Lung (tissue), 12 donors: ENCODE results near the gene CNEP1R1. TPM values are rescaled to one million over a fixed set of nuclear protein-coding genes. Genes with fewer than 3 reads are reported as not detected.
A peak's percentile ranks its signal among the peaks of the same experiment; 100 is the strongest.

Source experiments
- ATAC-seq: fragments of 200-7000 bp; cut with Tn5 transposase; one replicate; pipeline ENCODE4 v1.9.1; 2020; ENCODE audit warnings: moderate number of reproducible peaks; ENCODE audit not compliant: insufficient read depth, low FRiP score
- DNase-seq, 3 donors: peaks; one replicate each; pipeline ENCODE4 v3.0.0-alpha.2; 2013 to 2017
- H3K27ac ChIP-seq, 2 donors: one replicate each; pipeline ENCODE4 v1.5.1; 2013; ENCODE audit warnings: mild to moderate bottlenecking in 2 of 2, moderate library complexity in 2 of 2, control low read depth in 1 of 2, inconsistent platforms in 1 of 2, low read depth in 1 of 2, low read length in 1 of 2
- H3K27me3 ChIP-seq, 3 donors: one replicate each; pipeline ENCODE4 v1.5.1; 2013; ENCODE audit warnings: low read length in 2 of 3; ENCODE audit not compliant: control insufficient read depth in 3 of 3, insufficient read depth in 3 of 3
- H3K36me3 ChIP-seq, 4 donors: one replicate each; pipeline ENCODE4 v1.5.1; 2013; ENCODE audit warnings: low read length in 4 of 4, mild to moderate bottlenecking in 1 of 4, moderate library complexity in 1 of 4; ENCODE audit not compliant: control insufficient read depth in 4 of 4, insufficient read depth in 4 of 4
- H3K4me1 ChIP-seq, 5 donors: one replicate each; pipeline ENCODE4 v1.5.1; 2013; ENCODE audit warnings: low read length in 5 of 5, mild to moderate bottlenecking in 2 of 5, moderate library complexity in 1 of 5; ENCODE audit not compliant: control insufficient read depth in 5 of 5, insufficient read depth in 5 of 5
- H3K4me3 ChIP-seq: one replicate; pipeline ENCODE4 v1.5.1; 2013; ENCODE audit warnings: mild to moderate bottlenecking, control low read depth, moderate library complexity
- H3K9ac ChIP-seq, 2 donors: one replicate each; pipeline ENCODE4 v1.5.1; 2013; ENCODE audit warnings: low read length in 2 of 2, control low read depth in 1 of 2; ENCODE audit not compliant: insufficient read depth in 1 of 2
- H3K9me3 ChIP-seq, 4 donors: one replicate each; pipeline ENCODE4 v1.5.1; 2013; ENCODE audit warnings: low read length in 3 of 4, mild to moderate bottlenecking in 1 of 4, moderate library complexity in 1 of 4; ENCODE audit not compliant: control insufficient read depth in 4 of 4, insufficient read depth in 3 of 4
- WGBS, 2 donors: extraction: QIAGEN DNeasy Blood & Tissue Kit; methylation state at CpG; one replicate each; pipeline ENCODE4 v1.1.7; 2013; 5-methylcytosine and 5-hydroxymethylcytosine counted together
- polyA plus RNA-seq, 2 donors: library from polyadenylated mRNA; stranded (reverse); fragments of 200-250 nt; gene quantifications; one replicate each; pipeline ENCODE4 v1.2.1, GENCODE V29; 2013
- total RNA-seq, 2 donors: library from RNA; depleted of rRNA in 1 of 2; stranded (reverse); fragments of >200 nt in 1 of 2; gene quantifications; one replicate each; pipeline ENCODE4 v1.2.1, GENCODE V29; 2014 to 2021
- TF ChIP-seq, protein P1 (sequence below): IDR thresholded peaks from 2 replicates; pipeline ENCODE4 v1.5.1; 2012; ENCODE audit warnings: mild to moderate bottlenecking; ENCODE audit errors: control extremely low read depth, extremely low read depth
- donor health status: control.
- donor health status: control.
- donor health status: Bipolar disorder and iron deficiency.
- donor health status: healthy.
- donor health status: DM: yes; HTN: yes; CAD: no.

The CNEP1R1 gene
- total and polyA plus RNA-seq, 4 donors: 13.8 to 23.2 (median 17.4) TPM

DNA sequence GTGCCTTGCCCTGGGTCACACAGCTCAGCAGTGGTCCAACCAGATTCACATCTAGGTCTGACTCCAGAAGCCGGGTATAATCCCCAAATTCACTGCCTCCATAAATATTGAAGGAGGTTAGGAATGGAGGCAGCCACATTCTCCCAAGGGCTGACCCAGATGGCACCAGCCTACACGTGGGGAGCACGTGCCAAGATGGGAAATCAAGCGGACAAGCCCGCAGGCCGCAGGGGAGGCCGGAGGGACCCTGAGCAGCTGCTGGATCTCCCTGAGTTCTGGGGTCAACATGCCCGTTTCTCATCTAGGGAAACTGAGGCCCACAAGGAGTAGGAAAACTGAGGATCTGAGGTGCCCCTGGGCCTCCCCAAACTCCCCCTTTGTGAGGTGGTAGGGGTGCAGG, 32.2 kb upstream of the CNEP1R1 start:
- no peak overlapping the region for H3K27ac ChIP-seq
- no peaks in the 10 kb centered on the region for H3K9me3 ChIP-seq
- H3K4me1 ChIP-seq: no peaks in the 10 kb centered on the region
- no peak for ATAC-seq
- H3K4me3 ChIP-seq: no peak overlapping the region
- no peak for DNase-seq
- H3K27me3 ChIP-seq: peaks cover 0 to 2% (median 0%) of the 10 kb centered on the region in 3 donors
- no peak overlapping the region for H3K9ac ChIP-seq
- no peaks in the 10 kb centered on the region for H3K36me3 ChIP-seq
- TF ChIP-seq, protein P1, sequence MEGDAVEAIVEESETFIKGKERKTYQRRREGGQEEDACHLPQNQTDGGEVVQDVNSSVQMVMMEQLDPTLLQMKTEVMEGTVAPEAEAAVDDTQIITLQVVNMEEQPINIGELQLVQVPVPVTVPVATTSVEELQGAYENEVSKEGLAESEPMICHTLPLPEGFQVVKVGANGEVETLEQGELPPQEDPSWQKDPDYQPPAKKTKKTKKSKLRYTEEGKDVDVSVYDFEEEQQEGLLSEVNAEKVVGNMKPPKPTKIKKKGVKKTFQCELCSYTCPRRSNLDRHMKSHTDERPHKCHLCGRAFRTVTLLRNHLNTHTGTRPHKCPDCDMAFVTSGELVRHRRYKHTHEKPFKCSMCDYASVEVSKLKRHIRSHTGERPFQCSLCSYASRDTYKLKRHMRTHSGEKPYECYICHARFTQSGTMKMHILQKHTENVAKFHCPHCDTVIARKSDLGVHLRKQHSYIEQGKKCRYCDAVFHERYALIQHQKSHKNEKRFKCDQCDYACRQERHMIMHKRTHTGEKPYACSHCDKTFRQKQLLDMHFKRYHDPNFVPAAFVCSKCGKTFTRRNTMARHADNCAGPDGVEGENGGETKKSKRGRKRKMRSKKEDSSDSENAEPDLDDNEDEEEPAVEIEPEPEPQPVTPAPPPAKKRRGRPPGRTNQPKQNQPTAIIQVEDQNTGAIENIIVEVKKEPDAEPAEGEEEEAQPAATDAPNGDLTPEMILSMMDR: no peak
- WGBS, 2 donors: 93 to 95% methylated on average over 8 of the region's 8 CpGs

DNA sequence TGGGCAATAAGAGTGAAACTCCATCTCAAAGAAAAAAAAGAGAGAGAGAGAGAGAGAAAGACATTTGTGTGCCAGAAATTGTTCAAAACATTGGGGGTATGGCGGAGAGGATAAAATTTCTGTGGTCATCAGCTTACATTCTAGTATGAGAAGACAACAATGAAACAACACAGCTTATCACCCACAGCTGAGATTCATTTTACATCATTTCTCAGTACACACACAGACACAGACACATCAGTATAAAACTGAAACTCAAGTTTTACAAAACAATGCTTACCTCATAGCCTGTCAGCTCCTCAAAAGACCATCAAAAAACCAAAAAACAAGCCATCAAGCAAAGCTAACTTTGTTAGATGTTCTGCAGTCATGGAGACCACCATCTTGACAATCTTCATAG, 31.4 kb upstream of the CNEP1R1 start:
- DNase-seq: no peak
- WGBS, 2 donors: 87 to 95% methylated on average over 1 of the region's 1 CpG
- TF ChIP-seq, protein P1: no peak
- no peaks in the 10 kb centered on the region for H3K9me3 ChIP-seq
- no peak overlapping the region for H3K4me3 ChIP-seq
- ATAC-seq: no peak
- H3K27me3 ChIP-seq: peaks cover 0 to 3% (median 0%) of the 10 kb centered on the region in 3 donors
- H3K36me3 ChIP-seq: no peaks in the 10 kb centered on the region
- no peak overlapping the region for H3K27ac ChIP-seq
- no peak overlapping the region for H3K9ac ChIP-seq
- no peaks in the 10 kb centered on the region for H3K4me1 ChIP-seq

DNA sequence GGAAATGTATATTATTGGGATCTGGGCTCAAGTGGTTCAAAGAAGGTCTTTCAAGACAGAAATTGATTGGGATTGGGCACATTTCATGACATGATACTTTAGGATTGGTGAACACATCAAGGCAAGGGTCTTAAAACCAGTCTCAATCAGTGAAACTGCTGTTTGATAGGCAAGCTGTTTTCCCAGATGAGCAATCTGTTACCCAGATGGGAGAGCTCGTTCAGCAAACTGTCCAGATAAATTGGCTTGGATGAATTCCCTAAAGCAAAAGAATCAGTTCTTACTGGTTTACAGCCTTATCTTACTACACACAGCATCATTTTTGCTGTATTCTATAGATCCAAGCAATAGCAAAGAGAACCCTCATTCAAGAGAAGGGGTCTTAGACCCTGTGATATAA, 31.0 kb upstream of the CNEP1R1 start:
- Histone ChIP-seq H3K4me3 (no peak overlapping the region), H3K36me3 (no peaks in the 10 kb centered on the region), H3K27me3 (peaks cover 0 to 3% (median 0%) of the 10 kb centered on the region in 3 donors), H3K27ac (no peak overlapping the region), H3K9me3 (no peaks in the 10 kb centered on the region), H3K4me1 (no peaks in the 10 kb centered on the region), H3K9ac (no peak overlapping the region)
- TF ChIP-seq, protein P1: no peak
- 52 to 72% methylated on average over 1 of the region's 1 CpG for WGBS, 2 donors
- DNase-seq (peak in 1 of 3 donors; percentile 40), ATAC-seq (no peak)

DNA sequence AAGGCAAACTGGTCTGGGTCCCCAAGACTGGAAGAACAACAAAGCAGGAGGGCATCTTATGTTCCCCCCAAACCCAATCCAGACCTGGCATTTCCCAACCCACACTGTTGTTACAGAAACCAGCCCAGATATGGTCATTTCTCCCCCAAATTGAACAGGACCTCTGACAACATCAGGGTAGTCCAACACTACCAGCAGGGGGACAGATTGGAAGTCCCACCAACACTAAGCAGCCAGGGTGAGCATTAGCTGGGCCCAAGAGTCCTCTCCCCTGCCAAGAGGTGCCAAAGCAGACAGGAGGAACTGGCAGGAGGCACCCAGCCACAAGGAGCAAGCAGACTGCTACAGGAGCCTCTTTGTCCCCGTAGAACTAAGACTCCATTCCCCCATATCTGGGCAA, 29.3 kb upstream of the CNEP1R1 start:
- WGBS, 2 donors: 68 to 70% methylated on average over 1 of the region's 1 CpG
- no peak overlapping the region for H3K9ac ChIP-seq
- DNase-seq: no peak
- ATAC-seq: no peak
- TF ChIP-seq, protein P1: no peak
- no peaks in the 10 kb centered on the region for H3K36me3 ChIP-seq
- no peaks in the 10 kb centered on the region for H3K9me3 ChIP-seq
- no peak overlapping the region for H3K4me3 ChIP-seq
- H3K27ac ChIP-seq: no peak overlapping the region
- H3K4me1 ChIP-seq: no peaks in the 10 kb centered on the region
- H3K27me3 ChIP-seq: peaks cover 0 to 3% (median 3%) of the 10 kb centered on the region in 3 donors
